ENCODE results near the gene CHD6. TPM values are rescaled to one million over a fixed set of nuclear protein-coding genes. Genes with fewer than 3 reads are reported as not detected.

CHD6 gene
- total RNA-seq, 1 experiment from 2014 or later, result 80.5 TPM

DNA sequence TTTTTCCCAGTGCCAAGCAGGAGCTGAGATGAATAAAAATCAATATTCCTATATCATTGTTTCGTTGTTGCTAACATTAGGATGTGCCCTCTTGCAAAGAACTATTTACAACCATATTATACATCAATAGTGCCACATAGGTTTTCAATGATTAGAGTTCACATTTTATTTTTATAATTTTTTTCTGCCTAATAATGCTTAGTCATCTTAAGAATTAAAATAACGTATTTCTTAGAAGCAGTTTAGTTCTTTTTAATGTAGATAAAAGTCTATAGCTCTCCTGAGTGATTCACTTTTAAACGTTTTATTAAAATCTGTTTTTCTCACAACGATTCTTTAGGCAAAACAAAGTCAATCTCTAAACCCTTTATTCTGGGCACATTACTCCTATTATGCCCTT, 71.6 kb downstream of the CHD6 start:
- no peaks in the 10 kb centered on the region for H3K4me1 ChIP-seq
- no TSS peak for BruUV-seq (replicated peaks)
- no peaks in the 10 kb centered on the region for H3K9me3 ChIP-seq
- intact Hi-C loops (cut with micrococcal nuclease; ENCODE audit: unreplicated experiment), result no loop called here
- Mint-ChIP-seq H3K4me1 (ENCODE audit: low read depth, unreplicated experiment) (peaks cover 6% of the 10 kb centered on the region), H3K36me3 (ENCODE audit: insufficient read depth, unreplicated experiment) (peaks cover 29% of the 10 kb centered on the region), H3K9me3 (ENCODE audit: unreplicated experiment) (peaks cover 11% of the 10 kb centered on the region), H3K27ac (ENCODE audit: unreplicated experiment) (no peak overlapping the region), H3K27me3 (ENCODE audit: insufficient read depth, unreplicated experiment) (no peaks in the 10 kb centered on the region), H3K4me3 (ENCODE audit: unreplicated experiment) (no peak overlapping the region)
- H3K36me3 ChIP-seq (ENCODE audit: control insufficient read depth, insufficient read depth, low read length), result no peaks in the 10 kb centered on the region
- no peak for TF ChIP-seq CTCF (IDR thresholded peaks at IDR 0.05; ENCODE audit: insufficient read depth in 1 of 2, low read depth in 1 of 2, low read length in 1 of 2, severe bottlenecking in 1 of 2, unreplicated experiment in 1 of 2)
- CTCF ChIA-PET, result no interaction called here
- DNase-seq, result no peak
- no peaks in the 10 kb centered on the region for H3K27me3 ChIP-seq (replicated peaks; ENCODE audit: control insufficient read depth, insufficient read depth, low read length)
- no peak overlapping the region for H3K4me3 ChIP-seq (ENCODE audit: low read depth, low read length)
- POLR2A ChIA-PET, result no interaction called here

DNA sequence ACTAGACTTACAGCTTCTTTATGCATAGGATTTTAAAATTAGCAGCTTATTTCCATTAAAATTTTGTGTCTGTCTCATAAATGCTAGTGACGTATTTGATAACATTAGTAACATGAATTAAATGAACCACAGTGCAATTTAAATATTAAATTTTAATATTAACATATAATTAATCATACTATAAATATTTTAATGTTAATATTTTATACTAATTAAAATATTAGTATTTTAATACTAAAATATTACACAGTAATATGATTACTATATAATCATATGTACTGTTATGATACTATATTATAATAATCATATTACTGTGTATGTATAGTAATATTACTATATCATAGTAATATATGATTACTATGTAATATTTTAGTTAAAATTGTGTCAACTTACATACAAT, 73.7 kb downstream of the CHD6 start:
- H3K36me3 Mint-ChIP-seq (ENCODE audit: insufficient read depth, unreplicated experiment), result peaks cover 14% of the 10 kb centered on the region
- TF ChIP-seq CTCF (IDR thresholded peaks at IDR 0.05; ENCODE audit: insufficient read depth in 1 of 2, low read depth in 1 of 2, low read length in 1 of 2, severe bottlenecking in 1 of 2, unreplicated experiment in 1 of 2), result no peak
- H3K4me3 ChIP-seq (ENCODE audit: low read depth, low read length), result no peak overlapping the region
- H3K27me3 ChIP-seq (replicated peaks; ENCODE audit: control insufficient read depth, insufficient read depth, low read length), result no peaks in the 10 kb centered on the region
- no peak for DNase-seq
- intact Hi-C loops (cut with micrococcal nuclease; ENCODE audit: unreplicated experiment), result no loop called here
- no peak overlapping the region for H3K27ac Mint-ChIP-seq (ENCODE audit: unreplicated experiment)
- no peaks in the 10 kb centered on the region for H3K36me3 ChIP-seq (ENCODE audit: control insufficient read depth, insufficient read depth, low read length)
- BruUV-seq (replicated peaks), result no TSS peak
- no peaks in the 10 kb centered on the region for H3K27me3 Mint-ChIP-seq (ENCODE audit: insufficient read depth, unreplicated experiment)
- ChIA-PET CTCF (interaction anchor here (0.6 to 1.7 kb wide), 3 partner anchors 27 to 372 kb away, joined by 3 to 5 read pairs (median 4); no protein-coding TSS in a partner anchor), POLR2A (no interaction called here)
- no peak overlapping the region for H3K4me3 Mint-ChIP-seq (ENCODE audit: unreplicated experiment)
- peaks cover 11% of the 10 kb centered on the region for H3K4me1 Mint-ChIP-seq (ENCODE audit: low read depth, unreplicated experiment)
- no peaks in the 10 kb centered on the region for H3K9me3 Mint-ChIP-seq (ENCODE audit: unreplicated experiment)
- H3K4me1 ChIP-seq, result no peaks in the 10 kb centered on the region
- H3K9me3 ChIP-seq, result no peaks in the 10 kb centered on the region

- no peak overlapping the region for H3K4me3 ChIP-seq (ENCODE audit: low read depth, low read length)
- peaks cover 7% of the 10 kb centered on the region for H3K4me1 ChIP-seq
- intact Hi-C loops (cut with micrococcal nuclease; ENCODE audit: unreplicated experiment), result no loop called here
- H3K27me3 ChIP-seq (replicated peaks; ENCODE audit: control insufficient read depth, insufficient read depth, low read length), result no peaks in the 10 kb centered on the region
- Mint-ChIP-seq H3K27me3 (ENCODE audit: insufficient read depth, unreplicated experiment) (no peaks in the 10 kb centered on the region), H3K4me3 (ENCODE audit: unreplicated experiment) (no peak overlapping the region), H3K4me1 (ENCODE audit: low read depth, unreplicated experiment) (peaks cover 12% of the 10 kb centered on the region), H3K27ac (ENCODE audit: unreplicated experiment) (no peak overlapping the region), H3K9me3 (ENCODE audit: unreplicated experiment) (no peaks in the 10 kb centered on the region), H3K36me3 (ENCODE audit: insufficient read depth, unreplicated experiment) (peaks cover 15% of the 10 kb centered on the region)
- no peak for TF ChIP-seq CTCF (IDR thresholded peaks at IDR 0.05; ENCODE audit: insufficient read depth in 1 of 2, low read depth in 1 of 2, low read length in 1 of 2, severe bottlenecking in 1 of 2, unreplicated experiment in 1 of 2)
- ChIA-PET CTCF (interaction anchor here (0.6 to 0.8 kb wide), 3 partner anchors 64 to 516 kb away, joined by 3 to 5 read pairs (median 5); no protein-coding TSS in a partner anchor), POLR2A (interaction anchor here (0.7 to 0.8 kb wide), 2 partner anchors 125 to 147 kb away, joined by 8 to 10 read pairs; no protein-coding TSS in a partner anchor)
- no TSS peak for BruUV-seq (replicated peaks)
- peaks cover 10% of the 10 kb centered on the region; the same call in 1 of the 2 replicates for H3K9me3 ChIP-seq
- 0 out of 2 replicates have a peak, but pooled peaks cover 2% of the 10 kb centered on the region for H3K36me3 ChIP-seq (ENCODE audit: control insufficient read depth, insufficient read depth, low read length)
- DNase-seq, result no peak
Observed at GRCh38 chr20:41540918-41541317, 77.3 kb downstream of the CHD6 start.
